ENCODE results near the gene MAP3K1. TPM values are rescaled to one million over a fixed set of nuclear protein-coding genes. Genes with fewer than 3 reads are reported as not detected.
A peak's percentile ranks its signal among the peaks of the same experiment; 100 is the strongest.

Gene MAP3K1
- total RNA-seq, 1 donor from 2014 or later, result 10.4 TPM

DNA sequence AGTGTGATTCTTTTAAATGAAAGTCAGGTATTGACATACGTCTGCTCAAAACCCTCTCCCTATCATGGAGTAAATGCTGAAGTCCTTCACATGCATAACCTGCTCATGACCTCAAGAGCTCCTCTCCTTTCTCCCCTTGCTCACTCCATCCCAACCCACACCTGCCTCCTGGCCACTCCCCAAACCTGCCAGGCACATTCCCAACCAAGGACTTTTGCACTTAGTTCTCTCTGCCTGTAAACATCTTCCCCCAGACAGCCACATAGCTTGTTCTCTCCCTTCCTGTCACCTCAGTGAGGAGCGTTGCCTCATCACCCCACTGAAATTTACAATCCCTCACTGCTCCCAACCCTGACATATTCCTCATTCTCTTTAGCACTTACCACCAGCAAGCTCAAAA, 102.7 kb downstream of the MAP3K1 start:
- no peak overlapping the region for H3K9ac ChIP-seq (ENCODE audit: low read length)
- H3K79me2 ChIP-seq (ENCODE audit: insufficient read depth, low read length), result no peaks in the 10 kb centered on the region
- TF ChIP-seq CTCF (IDR thresholded peaks at IDR 0.05; ENCODE audit: insufficient read depth, low read depth, low read length), result no peak
- TF ChIP-seq EZH2 (IDR thresholded peaks at IDR 0.05; ENCODE audit: insufficient read depth, low read length), result no peak
- H3K4me3 Mint-ChIP-seq (ENCODE audit: unreplicated experiment), result peak overlapping the region; percentile 1
- H3K27ac Mint-ChIP-seq (ENCODE audit: unreplicated experiment), result no peak overlapping the region
- no peak for FAIRE-seq
- peaks cover 6% of the 10 kb centered on the region for H3K36me3 Mint-ChIP-seq (ENCODE audit: low read depth, unreplicated experiment)
- H3K4me1 Mint-ChIP-seq (ENCODE audit: low read depth, unreplicated experiment), result peaks cover 5% of the 10 kb centered on the region
- no peaks in the 10 kb centered on the region for H3K27me3 ChIP-seq (ENCODE audit: insufficient read depth, low read length)
- no peak overlapping the region for H3K4me3 ChIP-seq (ENCODE audit: insufficient read depth, low read depth, low read length)
- no peaks in the 10 kb centered on the region for H3K4me1 ChIP-seq (ENCODE audit: insufficient read depth, low read length)
- H4K20me1 ChIP-seq (ENCODE audit: insufficient read depth, low read length), result peaks cover 6% of the 10 kb centered on the region
- no peak overlapping the region for H3K27ac ChIP-seq (ENCODE audit: low read depth, low read length)
- peaks cover 15% of the 10 kb centered on the region for H3K36me3 ChIP-seq (ENCODE audit: insufficient read depth, low read length)
- H3K9me3 ChIP-seq (ENCODE audit: insufficient read depth, low read depth, low read length), result no peaks in the 10 kb centered on the region
- H2AFZ ChIP-seq (ENCODE audit: low read depth, low read length), result no peak overlapping the region
- H3K4me2 ChIP-seq (ENCODE audit: low read length), result no peak overlapping the region
- H3K9me3 Mint-ChIP-seq (ENCODE audit: unreplicated experiment), result no peaks in the 10 kb centered on the region
- H3K27me3 Mint-ChIP-seq (ENCODE audit: low read depth, unreplicated experiment), result no peaks in the 10 kb centered on the region
- no peak for DNase-seq (ENCODE audit: low read depth)

DNA sequence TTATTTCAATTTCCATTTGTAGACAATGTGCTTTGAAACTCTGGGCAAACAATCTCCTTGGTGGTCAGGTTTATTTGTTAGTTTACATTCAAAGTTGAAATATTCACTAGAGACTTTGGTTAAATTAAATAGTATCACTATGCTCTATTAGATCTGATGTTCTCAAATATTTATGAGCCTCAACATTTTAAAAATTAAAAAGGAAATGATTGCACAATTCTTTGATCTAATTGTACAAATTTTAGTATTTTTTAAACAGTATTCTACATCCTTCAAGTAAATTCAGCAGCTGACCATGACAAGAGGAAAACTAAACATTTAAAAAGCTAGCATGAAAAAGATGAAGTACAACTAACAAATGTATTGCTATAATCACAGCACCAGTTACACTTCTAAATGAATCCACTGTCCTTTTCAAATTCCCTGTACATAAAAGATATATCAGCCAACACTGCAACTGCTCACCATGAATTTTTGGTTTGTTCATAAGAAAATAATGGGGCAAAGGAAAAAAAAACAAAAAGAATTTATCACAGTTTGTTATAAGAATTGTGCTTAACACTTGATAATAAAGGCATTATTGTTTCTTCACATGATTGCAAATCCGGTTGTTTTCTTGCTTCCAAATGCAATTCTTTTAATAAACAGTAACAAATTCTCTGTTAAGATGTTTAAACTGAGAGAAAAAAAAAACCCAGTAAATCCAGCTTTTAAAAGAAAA, 104.8 kb downstream of the MAP3K1 start:
- no peaks in the 10 kb centered on the region for H3K4me1 ChIP-seq (ENCODE audit: insufficient read depth, low read length)
- TF ChIP-seq EZH2 (IDR thresholded peaks at IDR 0.05; ENCODE audit: insufficient read depth, low read length) (no peak), CTCF (IDR thresholded peaks at IDR 0.05; ENCODE audit: insufficient read depth, low read depth, low read length) (no peak)
- H3K4me3 ChIP-seq (ENCODE audit: insufficient read depth, low read depth, low read length), result no peak overlapping the region
- no peak overlapping the region for H2AFZ ChIP-seq (ENCODE audit: low read depth, low read length)
- H3K79me2 ChIP-seq (ENCODE audit: insufficient read depth, low read length), result no peaks in the 10 kb centered on the region
- peaks cover 6% of the 10 kb centered on the region for H4K20me1 ChIP-seq (ENCODE audit: insufficient read depth, low read length)
- H3K27me3 ChIP-seq (ENCODE audit: insufficient read depth, low read length), result no peaks in the 10 kb centered on the region
- no peak overlapping the region for H3K4me2 ChIP-seq (ENCODE audit: low read length)
- H3K4me3 Mint-ChIP-seq (ENCODE audit: unreplicated experiment), result no peak overlapping the region
- DNase-seq (ENCODE audit: low read depth) (no peak), FAIRE-seq (no peak)
- no peak overlapping the region for H3K27ac Mint-ChIP-seq (ENCODE audit: unreplicated experiment)
- peaks cover 5% of the 10 kb centered on the region for H3K4me1 Mint-ChIP-seq (ENCODE audit: low read depth, unreplicated experiment)
- no peaks in the 10 kb centered on the region for H3K9me3 Mint-ChIP-seq (ENCODE audit: unreplicated experiment)
- no peak overlapping the region for H3K27ac ChIP-seq (ENCODE audit: low read depth, low read length)
- peaks cover 32% of the 10 kb centered on the region for H3K36me3 ChIP-seq (ENCODE audit: insufficient read depth, low read length)
- H3K27me3 Mint-ChIP-seq (ENCODE audit: low read depth, unreplicated experiment), result no peaks in the 10 kb centered on the region
- H3K36me3 Mint-ChIP-seq (ENCODE audit: low read depth, unreplicated experiment), result peaks cover 12% of the 10 kb centered on the region
- no peak overlapping the region for H3K9ac ChIP-seq (ENCODE audit: low read length)
- no peaks in the 10 kb centered on the region for H3K9me3 ChIP-seq (ENCODE audit: insufficient read depth, low read depth, low read length)

DNA sequence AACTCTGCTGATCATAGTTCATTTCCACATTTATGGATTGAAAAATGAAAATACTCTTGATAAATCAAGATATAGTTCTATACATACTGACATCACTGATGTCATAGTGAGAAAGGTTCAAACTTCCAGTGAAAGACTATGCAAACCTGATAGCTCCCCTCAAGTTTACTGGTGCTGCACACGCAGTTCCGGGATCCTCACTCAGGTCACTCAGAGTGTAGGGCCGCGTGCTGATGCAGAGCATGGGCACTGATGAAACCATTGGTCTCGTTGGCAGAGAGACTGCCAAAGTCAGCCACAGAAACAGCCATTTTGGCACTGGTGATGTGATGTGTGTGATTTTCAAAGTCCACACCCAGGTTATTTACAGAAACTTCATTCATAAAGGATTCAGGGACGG, 107.6 kb downstream of the MAP3K1 start:
- Histone ChIP-seq H2AFZ (ENCODE audit: low read depth, low read length) (no peak overlapping the region), H4K20me1 (ENCODE audit: insufficient read depth, low read length) (peaks cover 6% of the 10 kb centered on the region), H3K79me2 (ENCODE audit: insufficient read depth, low read length) (no peaks in the 10 kb centered on the region), H3K9me3 (ENCODE audit: insufficient read depth, low read depth, low read length) (no peaks in the 10 kb centered on the region), H3K4me1 (ENCODE audit: insufficient read depth, low read length) (no peaks in the 10 kb centered on the region), H3K27me3 (ENCODE audit: insufficient read depth, low read length) (no peaks in the 10 kb centered on the region), H3K4me2 (ENCODE audit: low read length) (no peak overlapping the region), H3K27ac (ENCODE audit: low read depth, low read length) (no peak overlapping the region), H3K9ac (ENCODE audit: low read length) (no peak overlapping the region), H3K36me3 (ENCODE audit: insufficient read depth, low read length) (peaks cover 45% of the 10 kb centered on the region), H3K4me3 (ENCODE audit: insufficient read depth, low read depth, low read length) (no peak overlapping the region)
- H3K4me1 Mint-ChIP-seq (ENCODE audit: low read depth, unreplicated experiment), result peaks cover 1% of the 10 kb centered on the region
- H3K36me3 Mint-ChIP-seq (ENCODE audit: low read depth, unreplicated experiment), result peaks cover 21% of the 10 kb centered on the region
- TF ChIP-seq CTCF (IDR thresholded peaks at IDR 0.05; ENCODE audit: insufficient read depth, low read depth, low read length), result no peak
- H3K27ac Mint-ChIP-seq (ENCODE audit: unreplicated experiment), result no peak overlapping the region
- H3K9me3 Mint-ChIP-seq (ENCODE audit: unreplicated experiment), result no peaks in the 10 kb centered on the region
- no peaks in the 10 kb centered on the region for H3K27me3 Mint-ChIP-seq (ENCODE audit: low read depth, unreplicated experiment)
- no peak overlapping the region for H3K4me3 Mint-ChIP-seq (ENCODE audit: unreplicated experiment)
- no peak for FAIRE-seq
- DNase-seq (ENCODE audit: low read depth), result no peak

All from astrocyte (in vitro differentiated cells and primary cell).